ENCODE data around the gene PDE6H.
A peak's percentile ranks its signal among the peaks of the same experiment; 100 is the strongest.

The PDE6H gene

GRCh38 chr12:14976658-14977057 is 3.8 kb downstream of the PDE6H start:
- no peak overlapping the region for H3K4me3 Mint-ChIP-seq
- no peak overlapping the region for H3K27ac Mint-ChIP-seq
- H3K36me3 Mint-ChIP-seq, result no peaks in the 10 kb centered on the region
- ATAC-seq, result no peak
- H3K9me3 Mint-ChIP-seq, result no peaks in the 10 kb centered on the region
- peaks cover 9% of the 10 kb centered on the region for H3K4me1 Mint-ChIP-seq
- no peak for DNase-seq (ENCODE audit: low spot score in 2 of 2)

DNA sequence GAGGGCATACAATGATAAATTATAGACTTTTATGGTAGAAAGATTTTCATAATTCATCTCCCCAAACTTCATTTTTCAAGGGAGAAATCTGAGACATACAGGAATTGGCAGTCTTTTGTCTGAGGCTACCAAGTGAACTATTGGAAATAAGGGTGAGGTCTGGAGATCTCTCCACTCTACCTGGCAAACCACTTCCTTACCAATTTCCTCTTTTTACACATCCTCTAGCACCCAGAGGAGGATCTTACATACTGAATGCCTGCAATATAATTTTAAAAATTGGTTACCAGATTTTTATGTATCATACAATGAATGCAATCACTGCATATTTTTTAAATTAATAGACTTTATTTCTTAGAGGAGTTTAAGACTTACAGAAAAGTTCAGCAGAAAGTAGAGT is 6.6 kb downstream of the PDE6H start:
- ATAC-seq, result no peak
- Mint-ChIP-seq H3K9me3 (no peaks in the 10 kb centered on the region), H3K4me1 (peaks cover 9% of the 10 kb centered on the region), H3K36me3 (no peaks in the 10 kb centered on the region), H3K27ac (no peak overlapping the region), H3K4me3 (no peak overlapping the region)
- no peak for DNase-seq (ENCODE audit: low spot score in 2 of 2)

DNA sequence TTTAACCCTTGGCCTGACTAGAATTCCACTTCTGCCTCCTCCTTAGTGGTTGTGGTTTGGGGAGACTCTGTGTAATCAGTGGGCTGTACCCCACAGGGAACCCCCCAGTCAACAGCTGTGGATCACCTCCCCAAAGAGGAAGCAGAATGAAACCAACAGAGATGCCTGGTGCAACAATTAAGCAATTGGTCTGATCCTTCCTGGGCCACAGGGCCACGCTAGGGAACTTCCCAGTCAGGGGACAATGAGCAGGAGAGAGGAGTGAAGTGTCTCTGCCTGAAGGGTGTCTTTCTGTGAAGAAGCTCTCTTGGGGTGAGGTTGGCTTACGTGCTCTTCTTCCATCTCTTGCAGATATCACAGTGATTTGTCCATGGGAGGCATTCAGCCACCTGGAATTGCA is 8.2 kb downstream of the PDE6H start:
- H3K9me3 Mint-ChIP-seq, result no peaks in the 10 kb centered on the region
- H3K4me1 Mint-ChIP-seq, result peaks cover 9% of the 10 kb centered on the region
- DNase-seq (ENCODE audit: low spot score in 2 of 2) (no peak), ATAC-seq (no peak)
- H3K36me3 Mint-ChIP-seq, result no peaks in the 10 kb centered on the region
- no peak overlapping the region for H3K27ac Mint-ChIP-seq
- no peak overlapping the region for H3K4me3 Mint-ChIP-seq

- no peak for ATAC-seq
- H3K9me3 Mint-ChIP-seq, result no peaks in the 10 kb centered on the region
- peaks cover 9% of the 10 kb centered on the region for H3K4me1 Mint-ChIP-seq
- H3K4me3 Mint-ChIP-seq, result no peak overlapping the region
- H3K36me3 Mint-ChIP-seq, result no peaks in the 10 kb centered on the region
- no peak for DNase-seq (ENCODE audit: low spot score in 2 of 2)
- H3K27ac Mint-ChIP-seq, result no peak overlapping the region
Measured at GRCh38 chr12:14982562-14982961, 9.7 kb downstream of the PDE6H start.

- Mint-ChIP-seq H3K4me3 (no peak overlapping the region), H3K9me3 (no peaks in the 10 kb centered on the region), H3K4me1 (peaks cover 9% of the 10 kb centered on the region), H3K36me3 (no peaks in the 10 kb centered on the region), H3K27ac (no peak overlapping the region)
- ATAC-seq, result no peak
- no peak for DNase-seq (ENCODE audit: low spot score in 2 of 2)
Measured at GRCh38 chr12:14982991-14983390, 10.1 kb downstream of the PDE6H start.

- no peak overlapping the region for H3K27ac Mint-ChIP-seq
- ATAC-seq (no peak), DNase-seq (ENCODE audit: low spot score in 2 of 2) (no peak)
- H3K36me3 Mint-ChIP-seq, result no peaks in the 10 kb centered on the region
- H3K4me3 Mint-ChIP-seq, result no peak overlapping the region
- no peaks in the 10 kb centered on the region for H3K9me3 Mint-ChIP-seq
- peaks cover 9% of the 10 kb centered on the region for H3K4me1 Mint-ChIP-seq
Measured at GRCh38 chr12:14984036-14984435, 11.2 kb downstream of the PDE6H start.

GRCh38 chr12:14984766-14985285 is 12.0 kb downstream of the PDE6H start:
- ATAC-seq (no peak), DNase-seq (ENCODE audit: low spot score in 2 of 2) (no peak)
- no peaks in the 10 kb centered on the region for H3K36me3 Mint-ChIP-seq
- H3K4me3 Mint-ChIP-seq, result no peak overlapping the region
- H3K27ac Mint-ChIP-seq, result no peak overlapping the region
- peaks cover 10% of the 10 kb centered on the region for H3K4me1 Mint-ChIP-seq
- H3K9me3 Mint-ChIP-seq, result no peaks in the 10 kb centered on the region

DNA sequence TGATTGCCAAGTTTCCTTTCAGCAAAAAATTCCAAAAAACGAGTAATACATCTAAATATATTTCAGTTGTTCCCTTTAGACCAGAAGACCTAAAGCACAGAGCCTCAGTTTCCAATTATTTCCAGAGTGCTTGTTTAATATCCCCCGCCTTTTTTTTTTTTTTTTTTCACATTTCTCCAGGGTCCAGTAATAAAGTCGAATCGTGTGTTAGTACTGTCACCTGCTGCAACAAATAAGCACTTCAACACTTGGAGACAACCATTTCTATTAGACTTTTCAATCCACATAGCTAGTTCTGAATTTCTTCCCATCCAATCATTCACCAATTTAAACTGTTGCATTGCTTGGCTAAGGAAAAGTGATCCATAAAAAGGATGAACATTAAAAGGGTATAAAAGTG is 13.6 kb downstream of the PDE6H start:
- Mint-ChIP-seq H3K36me3 (no peaks in the 10 kb centered on the region), H3K9me3 (peaks cover 4% of the 10 kb centered on the region), H3K4me3 (no peak overlapping the region), H3K4me1 (peaks cover 5% of the 10 kb centered on the region), H3K27ac (no peak overlapping the region)
- ATAC-seq (no peak), DNase-seq (ENCODE audit: low spot score in 2 of 2) (no peak)

GRCh38 chr12:14988035-14988434 is 15.2 kb downstream of the PDE6H start:
- DNase-seq (ENCODE audit: low spot score in 2 of 2) (no peak), ATAC-seq (no peak)
- Mint-ChIP-seq H3K9me3 (peaks cover 4% of the 10 kb centered on the region), H3K4me3 (no peak overlapping the region), H3K36me3 (no peaks in the 10 kb centered on the region), H3K4me1 (peaks cover 8% of the 10 kb centered on the region), H3K27ac (no peak overlapping the region)

GRCh38 chr12:14989790-14990189 is 16.9 kb downstream of the PDE6H start:
- no peak for ATAC-seq
- peaks cover 18% of the 10 kb centered on the region for H3K4me1 Mint-ChIP-seq
- H3K27ac Mint-ChIP-seq, result no peak overlapping the region
- peaks cover 4% of the 10 kb centered on the region for H3K9me3 Mint-ChIP-seq
- H3K36me3 Mint-ChIP-seq, result no peaks in the 10 kb centered on the region
- no peak overlapping the region for H3K4me3 Mint-ChIP-seq
- no peak for DNase-seq (ENCODE audit: low spot score in 2 of 2)

DNA sequence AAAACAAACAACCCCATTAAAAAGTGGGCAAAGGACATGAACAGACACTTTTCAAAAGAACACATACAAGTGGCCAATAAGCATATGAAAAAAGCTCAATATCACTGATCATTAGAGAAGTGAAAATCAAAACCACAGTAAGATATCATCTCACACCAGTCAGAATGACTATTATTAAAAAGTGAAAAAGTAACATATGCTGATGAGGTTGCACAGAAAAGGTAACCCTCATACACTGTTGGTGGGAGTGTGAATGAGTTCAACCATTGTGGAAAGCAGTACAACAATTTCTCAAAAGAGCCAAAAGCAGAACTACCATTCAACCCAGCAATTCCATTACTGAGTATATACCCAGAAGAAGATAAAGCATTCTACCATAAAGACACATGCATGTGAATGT is 18.2 kb downstream of the PDE6H start:
- no peaks in the 10 kb centered on the region for H3K36me3 Mint-ChIP-seq
- H3K27ac Mint-ChIP-seq, result no peak overlapping the region
- peaks cover 25% of the 10 kb centered on the region for H3K4me1 Mint-ChIP-seq
- H3K4me3 Mint-ChIP-seq, result no peak overlapping the region
- ATAC-seq (peak; percentile 41), DNase-seq (ENCODE audit: low spot score in 2 of 2) (no peak)
- H3K9me3 Mint-ChIP-seq, result peaks cover 4% of the 10 kb centered on the region

DNA sequence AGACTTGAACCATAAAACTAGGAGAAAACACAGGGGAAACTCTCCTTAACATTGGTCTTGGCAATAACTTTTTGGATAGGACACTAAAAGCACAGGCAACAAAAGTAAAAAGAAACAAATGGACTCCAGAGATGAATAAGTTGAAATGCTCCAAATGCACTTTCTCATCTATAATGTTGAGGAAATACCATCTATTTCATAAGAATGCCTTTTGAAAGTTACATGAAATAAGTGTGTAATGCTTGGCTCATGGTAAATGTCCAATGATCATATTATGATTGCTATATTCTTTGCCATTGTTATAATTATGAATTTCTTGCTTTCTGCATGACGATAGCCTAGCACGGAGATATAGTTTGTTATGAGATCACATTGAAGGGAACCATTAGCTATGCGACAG is 19.8 kb downstream of the PDE6H start:
- Mint-ChIP-seq H3K4me1 (peaks cover 25% of the 10 kb centered on the region), H3K27ac (no peak overlapping the region)
- DNase-seq (ENCODE audit: low spot score in 2 of 2), result no peak

GRCh38 chr12:14993117-14993516 is 20.3 kb downstream of the PDE6H start:
- ATAC-seq, result no peak
- Mint-ChIP-seq H3K27ac (no peak overlapping the region), H3K36me3 (no peaks in the 10 kb centered on the region), H3K4me3 (no peak overlapping the region), H3K4me1 (peaks cover 25% of the 10 kb centered on the region), H3K9me3 (peaks cover 4% of the 10 kb centered on the region)
- no peak for DNase-seq (ENCODE audit: low spot score in 2 of 2)

More for the DNA sequence above, 19.8 kb downstream of the PDE6H start:
- no peak overlapping the region for H3K4me3 Mint-ChIP-seq
- no peak for ATAC-seq
- peaks cover 4% of the 10 kb centered on the region for H3K9me3 Mint-ChIP-seq
- H3K36me3 Mint-ChIP-seq, result no peaks in the 10 kb centered on the region

- no peak for DNase-seq (ENCODE audit: low spot score in 2 of 2)
- no peak overlapping the region for H3K4me3 Mint-ChIP-seq
- peaks cover 25% of the 10 kb centered on the region for H3K4me1 Mint-ChIP-seq
- ATAC-seq, result peak; percentile 81
- no peaks in the 10 kb centered on the region for H3K36me3 Mint-ChIP-seq
- H3K9me3 Mint-ChIP-seq, result peaks cover 4% of the 10 kb centered on the region
- no peak overlapping the region for H3K27ac Mint-ChIP-seq
Measured at GRCh38 chr12:14993537-14994266, 20.9 kb downstream of the PDE6H start.

- H3K4me3 Mint-ChIP-seq, result no peak overlapping the region
- ATAC-seq, result no peak
Measured at GRCh38 chr12:14994610-14995009, 21.8 kb downstream of the PDE6H start.

GRCh38 chr12:14995583-14996425 is 23.0 kb downstream of the PDE6H start:
- DNase-seq (ENCODE audit: low spot score in 2 of 2), result no peak
- Mint-ChIP-seq H3K4me3 (no peak overlapping the region), H3K27ac (no peak overlapping the region)

More at GRCh38 chr12:14994610-14995009, 21.8 kb downstream of the PDE6H start:
- H3K36me3 Mint-ChIP-seq, result no peaks in the 10 kb centered on the region
- no peak overlapping the region for H3K27ac Mint-ChIP-seq
- H3K4me1 Mint-ChIP-seq, result peaks cover 22% of the 10 kb centered on the region
- peaks cover 4% of the 10 kb centered on the region for H3K9me3 Mint-ChIP-seq
- no peak for DNase-seq (ENCODE audit: low spot score in 2 of 2)

More at GRCh38 chr12:14995583-14996425, 23.0 kb downstream of the PDE6H start:
- Mint-ChIP-seq H3K36me3 (no peaks in the 10 kb centered on the region), H3K9me3 (peaks cover 4% of the 10 kb centered on the region), H3K4me1 (peaks cover 19% of the 10 kb centered on the region)
- peak; percentile 50 for ATAC-seq
